ENCODE data around the gene SPECC1L.
"Not testable (repeated sequence)": the region's sequence is repeated elsewhere in the genome, so short reads cannot be mapped to it uniquely, and the experiment has no call there.

The SPECC1L gene, protein sequence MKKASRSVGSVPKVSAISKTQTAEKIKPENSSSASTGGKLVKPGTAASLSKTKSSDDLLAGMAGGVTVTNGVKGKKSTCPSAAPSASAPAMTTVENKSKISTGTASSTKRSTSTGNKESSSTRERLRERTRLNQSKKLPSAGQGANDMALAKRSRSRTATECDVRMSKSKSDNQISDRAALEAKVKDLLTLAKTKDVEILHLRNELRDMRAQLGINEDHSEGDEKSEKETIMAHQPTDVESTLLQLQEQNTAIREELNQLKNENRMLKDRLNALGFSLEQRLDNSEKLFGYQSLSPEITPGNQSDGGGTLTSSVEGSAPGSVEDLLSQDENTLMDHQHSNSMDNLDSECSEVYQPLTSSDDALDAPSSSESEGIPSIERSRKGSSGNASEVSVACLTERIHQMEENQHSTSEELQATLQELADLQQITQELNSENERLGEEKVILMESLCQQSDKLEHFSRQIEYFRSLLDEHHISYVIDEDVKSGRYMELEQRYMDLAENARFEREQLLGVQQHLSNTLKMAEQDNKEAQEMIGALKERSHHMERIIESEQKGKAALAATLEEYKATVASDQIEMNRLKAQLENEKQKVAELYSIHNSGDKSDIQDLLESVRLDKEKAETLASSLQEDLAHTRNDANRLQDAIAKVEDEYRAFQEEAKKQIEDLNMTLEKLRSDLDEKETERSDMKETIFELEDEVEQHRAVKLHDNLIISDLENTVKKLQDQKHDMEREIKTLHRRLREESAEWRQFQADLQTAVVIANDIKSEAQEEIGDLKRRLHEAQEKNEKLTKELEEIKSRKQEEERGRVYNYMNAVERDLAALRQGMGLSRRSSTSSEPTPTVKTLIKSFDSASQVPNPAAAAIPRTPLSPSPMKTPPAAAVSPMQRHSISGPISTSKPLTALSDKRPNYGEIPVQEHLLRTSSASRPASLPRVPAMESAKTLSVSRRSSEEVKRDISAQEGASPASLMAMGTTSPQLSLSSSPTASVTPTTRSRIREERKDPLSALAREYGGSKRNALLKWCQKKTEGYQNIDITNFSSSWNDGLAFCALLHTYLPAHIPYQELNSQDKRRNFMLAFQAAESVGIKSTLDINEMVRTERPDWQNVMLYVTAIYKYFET

DNA sequence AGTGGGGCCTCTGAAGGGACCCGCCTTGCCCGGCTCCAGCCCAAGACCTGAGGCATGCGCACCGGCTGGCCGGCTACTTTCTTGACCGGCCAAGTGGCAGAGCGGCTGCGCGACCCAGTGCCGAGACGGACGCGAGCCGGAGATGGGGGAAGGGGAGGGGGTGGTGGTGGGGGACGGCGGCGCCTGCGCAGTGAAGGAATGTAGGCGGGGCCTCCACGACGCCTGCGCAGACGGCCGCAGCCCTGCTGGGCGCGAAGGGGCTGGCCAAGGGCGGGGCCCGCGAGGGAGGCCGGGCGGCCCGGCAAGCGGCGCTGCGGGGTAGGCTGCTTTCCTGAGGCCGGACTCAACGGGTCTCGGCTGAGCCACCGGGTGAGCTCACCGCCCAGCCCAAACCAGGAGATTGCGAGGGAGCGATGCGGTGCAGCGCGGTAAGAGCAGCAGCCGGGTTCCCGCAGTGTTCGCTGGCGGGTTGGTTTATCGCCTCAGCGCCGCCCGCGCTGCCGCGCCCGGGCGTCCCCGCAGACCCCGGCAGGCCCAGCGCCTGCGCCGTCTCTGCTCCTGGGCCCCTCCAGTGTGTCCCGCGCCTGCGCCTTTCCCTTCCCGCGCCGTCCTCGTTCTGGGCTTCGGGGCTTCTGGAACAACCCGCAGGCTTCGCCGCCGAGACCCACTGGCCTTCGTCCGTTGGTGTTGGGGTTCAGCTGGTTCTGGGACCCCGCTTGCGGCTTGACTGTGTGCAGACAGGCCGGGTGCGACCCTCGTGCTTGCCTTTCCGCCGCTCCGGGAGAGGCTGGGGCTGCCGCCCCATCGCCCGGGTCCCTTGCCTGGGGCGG is at the start of gene SPECC1L:
Gene SPECC1L (plus strand): TSS at position 276 of the 830 bp plus-strand sequence. CDS start 31,401 bp downstream, outside the sequence.
- peak; percentile 90 for DNase-seq

DNA sequence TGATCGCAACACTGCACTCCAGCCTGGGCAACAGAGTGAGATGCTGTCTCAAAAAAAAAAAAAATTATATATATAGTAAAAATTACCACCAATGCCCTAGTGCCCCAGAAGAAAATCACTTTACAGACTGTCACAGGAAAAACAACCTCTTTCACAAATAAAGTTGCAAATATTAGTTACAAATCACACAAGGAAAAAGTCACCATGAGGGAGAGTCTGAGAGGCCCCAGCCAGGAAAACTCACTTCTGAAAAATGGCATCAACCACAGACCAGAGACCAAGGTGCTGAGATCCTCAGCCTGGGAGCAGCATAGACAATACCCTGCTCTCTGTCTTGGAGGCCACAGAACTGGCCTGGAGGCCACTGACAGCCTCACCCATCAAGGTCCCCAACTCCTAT is 46.2 kb upstream of the SPECC1L start:
- DNase-seq = no peak

- DNase-seq = no peak
These were observed 45.5 kb upstream of the SPECC1L start for GRCh38 chr22:24225044-24225601.

DNA sequence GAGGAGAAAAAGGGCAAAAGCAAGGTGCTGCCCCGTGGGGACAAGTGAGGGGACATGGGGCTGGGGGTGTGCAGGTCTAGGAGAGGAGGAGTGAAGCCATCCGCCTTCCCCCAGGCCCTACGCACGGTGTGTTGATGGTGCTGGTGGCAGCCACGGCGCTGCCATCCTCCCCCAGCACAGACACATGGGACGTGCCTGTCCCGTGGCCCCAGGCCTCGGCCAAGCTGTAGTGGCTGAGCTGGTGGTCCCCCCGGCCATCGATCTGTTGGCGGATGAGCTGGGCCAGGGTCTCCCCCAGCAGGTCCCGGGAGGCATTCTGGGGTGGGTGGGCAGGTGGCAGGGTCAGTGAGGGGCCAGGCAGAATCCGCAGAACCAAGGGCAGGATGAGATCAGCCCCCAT is 44.7 kb upstream of the SPECC1L start:
- DNase-seq = no peak

DNA sequence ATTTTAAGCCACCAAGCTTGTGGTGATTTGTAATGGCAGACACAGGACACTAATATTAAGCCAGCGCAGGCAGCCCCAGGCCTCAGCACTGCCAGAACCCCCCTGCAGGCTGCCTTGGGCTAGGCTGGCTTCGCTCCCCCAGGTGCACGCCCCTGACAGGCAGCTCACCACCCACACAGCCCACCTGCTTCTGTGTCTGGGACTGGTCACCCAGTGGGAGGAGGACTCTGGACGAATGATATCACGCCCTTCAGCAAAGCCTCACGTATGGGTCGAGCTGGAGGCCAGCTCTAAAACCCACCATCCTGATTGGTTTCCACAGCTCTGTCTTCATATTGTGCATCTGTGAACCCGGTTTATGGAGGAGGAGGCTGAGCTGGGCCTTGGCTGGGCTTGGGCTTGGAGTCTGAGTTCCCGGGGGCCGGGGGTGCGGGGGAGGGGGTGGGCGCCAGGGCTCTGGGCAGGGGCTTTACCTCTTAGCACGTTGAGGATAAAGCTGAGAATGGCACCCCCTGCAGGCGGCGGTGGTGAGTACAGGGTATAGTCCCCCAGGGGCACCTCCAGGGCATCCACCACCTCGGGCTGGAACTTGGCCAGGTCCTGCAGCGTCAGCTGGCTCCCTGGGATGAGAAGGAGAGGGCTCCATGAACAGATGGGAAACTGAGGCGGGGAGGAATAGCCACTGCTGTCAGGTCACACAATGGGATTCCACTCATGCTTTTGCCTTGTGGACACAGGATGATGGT is 39.5 kb upstream of the SPECC1L start:
- DNase-seq = peak; percentile 39

DNA sequence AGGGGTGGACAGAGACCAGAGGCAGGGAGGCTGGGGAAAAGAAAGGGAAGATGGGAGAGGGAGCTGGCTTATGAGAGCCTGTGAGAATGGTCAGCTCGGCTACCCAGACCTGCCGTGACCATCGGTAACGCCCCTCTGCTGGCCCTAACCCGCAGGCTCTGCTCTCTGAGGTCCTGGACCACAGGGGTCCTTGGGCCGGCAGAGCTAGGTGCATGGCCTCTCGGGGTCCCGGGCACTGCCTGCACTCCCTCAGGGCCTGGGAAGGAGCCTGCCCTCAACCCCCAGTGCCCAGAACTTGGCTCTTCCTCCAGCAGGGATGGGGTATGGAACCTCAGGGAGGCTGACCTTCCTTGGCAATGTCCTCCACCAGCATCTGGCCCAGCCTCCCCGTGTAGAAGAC is 38.9 kb upstream of the SPECC1L start:
- DNase-seq = no peak

GRCh38 chr22:24232124-24232523 is 38.5 kb upstream of the SPECC1L start:
- no peak for DNase-seq

DNA sequence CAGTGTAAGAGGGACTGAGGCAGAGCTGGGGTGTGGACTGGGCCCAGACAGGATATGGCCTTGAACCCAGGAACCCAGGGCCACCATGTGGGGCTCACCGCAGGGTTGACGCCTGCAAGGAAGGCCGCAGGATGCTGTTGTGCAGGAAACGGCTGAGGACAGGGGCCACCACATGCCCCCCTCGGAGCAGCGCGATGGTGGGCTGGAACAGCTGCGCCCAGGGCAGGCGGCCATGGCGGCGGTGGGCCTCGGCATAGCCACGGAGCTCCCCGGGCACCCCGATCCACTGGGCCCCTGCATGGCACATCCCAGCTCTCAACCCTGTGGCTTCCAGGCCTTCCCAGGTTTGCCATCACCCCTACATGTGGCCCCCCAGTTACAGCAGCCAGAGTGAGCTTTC is 37.9 kb upstream of the SPECC1L start:
- no peak for DNase-seq

- no peak for DNase-seq
These were observed 37.4 kb upstream of the SPECC1L start for GRCh38 chr22:24233235-24233634.

- DNase-seq = no peak
These were observed 36.8 kb upstream of the SPECC1L start for GRCh38 chr22:24233816-24234215.

DNA sequence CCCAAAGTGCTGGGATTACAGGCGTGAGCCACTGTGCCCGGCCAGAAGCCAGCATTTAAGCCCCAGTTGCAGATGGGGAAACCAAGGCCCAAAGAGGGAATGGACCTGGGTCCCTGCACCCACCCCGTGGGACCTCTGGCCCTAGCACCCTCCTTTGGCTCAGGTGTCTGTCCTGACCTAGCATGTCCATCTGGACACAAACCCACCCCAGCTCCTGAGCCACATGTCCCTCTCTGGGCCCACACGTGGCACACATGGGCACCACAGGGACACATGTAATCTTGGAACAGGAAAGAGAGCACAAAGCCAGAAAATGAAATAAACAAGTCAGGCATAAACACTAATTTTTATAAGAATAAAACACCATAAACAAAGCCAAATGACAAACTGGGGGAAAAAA is 35.3 kb upstream of the SPECC1L start:
- no peak for DNase-seq

DNA sequence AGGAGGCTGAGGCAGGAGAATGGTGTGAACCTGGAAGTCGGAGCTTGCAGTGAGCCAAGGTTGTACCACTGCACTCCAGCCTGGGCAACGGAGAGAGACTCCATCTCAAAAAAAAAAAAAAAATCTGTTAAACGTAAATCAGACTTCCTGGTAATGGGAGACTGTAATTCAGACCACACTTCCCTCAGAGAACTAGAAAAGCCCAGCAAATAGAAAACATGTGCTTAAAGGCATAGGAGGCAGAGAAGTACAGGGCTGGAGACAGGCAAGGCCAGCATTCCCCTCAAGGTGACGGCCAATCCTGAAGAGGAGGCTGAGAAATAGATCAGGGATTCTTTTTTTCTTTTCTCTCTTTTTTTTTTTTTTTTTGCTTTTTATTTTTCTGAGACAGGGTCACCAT is 34.0 kb upstream of the SPECC1L start:
- DNase-seq = no peak

DNA sequence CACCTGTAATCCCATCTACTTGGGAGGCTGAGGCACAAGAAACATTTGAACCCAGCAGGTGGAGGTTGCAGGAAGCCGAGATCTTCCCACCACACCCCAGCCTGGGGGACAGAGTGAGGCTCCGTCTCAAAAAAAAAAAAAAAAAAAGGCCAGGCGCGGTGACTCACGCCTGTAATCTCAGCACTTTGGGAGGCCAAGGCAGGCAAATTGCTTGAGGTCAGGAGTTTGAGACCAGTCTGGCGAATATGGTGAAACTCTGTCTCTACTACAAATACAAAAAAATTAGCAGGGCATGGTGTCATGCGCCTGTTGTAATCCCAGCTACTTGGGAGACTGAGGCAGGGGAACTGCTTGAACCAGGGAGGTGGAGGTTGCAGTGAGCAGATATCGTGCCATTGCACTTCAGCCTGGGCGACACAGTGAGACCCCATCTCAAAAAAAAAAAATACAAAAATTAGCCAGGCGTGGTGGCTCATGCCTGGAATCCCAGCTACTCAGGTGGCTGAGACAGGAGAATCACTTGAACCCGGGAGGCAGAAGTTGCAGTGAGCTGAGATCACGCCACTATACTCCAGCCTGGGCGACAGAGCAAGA is 32.4 kb upstream of the SPECC1L start:
- DNase-seq = not testable (repeated sequence)

- DNase-seq = no peak
These were observed 30.2 kb upstream of the SPECC1L start for GRCh38 chr22:24240381-24240780.

DNA sequence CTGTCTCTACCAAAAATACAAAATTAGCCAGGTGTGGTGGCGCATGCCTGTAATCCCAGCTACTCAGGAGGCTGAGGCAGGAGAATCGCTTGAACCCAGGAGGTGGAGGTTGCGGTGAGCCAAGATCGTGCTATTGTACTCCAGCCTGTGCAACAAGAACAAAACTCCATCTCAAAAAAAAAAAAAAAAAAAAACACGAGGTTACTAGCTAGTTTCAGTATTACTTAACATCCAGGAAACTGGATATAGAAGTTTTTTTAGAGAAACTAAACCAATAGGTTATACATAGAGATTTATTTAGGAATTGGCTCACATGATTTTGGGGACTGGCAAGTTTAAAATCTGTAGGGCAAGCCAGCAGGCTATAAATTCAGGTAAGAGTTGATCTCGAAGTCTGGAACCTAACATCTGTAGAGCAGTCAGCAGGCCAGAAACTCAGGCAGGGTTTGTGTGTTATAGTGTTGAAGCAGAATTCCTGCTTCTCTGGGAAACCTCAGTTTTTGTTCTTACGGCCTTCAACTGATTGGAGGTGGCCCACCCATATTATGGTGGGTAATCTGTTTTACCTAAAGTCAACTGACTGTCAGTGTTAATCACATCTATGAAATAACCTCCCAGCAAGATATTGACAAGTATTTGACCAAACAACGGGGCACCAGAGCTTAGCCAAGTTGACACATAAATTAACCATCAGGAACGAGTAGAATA is 29.5 kb upstream of the SPECC1L start:
- not testable (repeated sequence) for DNase-seq

- DNase-seq = not testable (repeated sequence)
These were observed 27.2 kb upstream of the SPECC1L start for GRCh38 chr22:24243417-24243816.

DNA sequence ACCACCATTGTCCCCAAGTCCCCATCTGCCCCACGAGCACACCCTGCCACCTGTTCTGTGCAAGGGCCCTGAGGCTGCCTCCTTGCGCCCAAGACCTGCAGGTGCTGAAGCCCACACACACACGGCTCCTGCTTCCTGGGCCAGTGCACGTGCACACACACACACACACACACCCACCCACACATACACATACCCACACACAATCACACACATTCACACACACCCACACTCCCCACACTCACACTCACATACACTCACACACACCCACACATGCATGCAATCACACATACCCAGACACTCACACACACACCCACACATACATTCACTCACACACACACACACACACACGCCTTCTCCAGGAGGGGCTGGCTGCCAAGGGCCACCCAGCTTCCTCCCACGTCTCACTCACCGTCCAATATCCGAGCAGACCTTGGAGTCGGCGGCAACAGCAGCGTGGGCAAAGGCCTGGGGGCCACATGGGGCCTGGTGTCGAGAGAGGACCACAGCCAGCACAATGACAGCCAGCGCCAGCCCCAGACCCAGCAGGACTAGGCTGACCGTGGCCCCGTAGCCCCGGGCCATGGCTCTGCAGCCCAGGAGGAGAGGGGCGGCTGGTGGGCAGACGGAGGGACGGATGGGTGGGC is 26.4 kb upstream of the SPECC1L start:
- no peak for DNase-seq

GRCh38 chr22:24245030-24245431 is 25.6 kb upstream of the SPECC1L start, which contains the start of gene GGT5:
Gene GGT5 (minus strand): TSS chr22:24245082. CDS start chr22:24244725, 357 bp downstream.
- not testable (repeated sequence) for DNase-seq
